C4-2B (cell line): ENCODE measurements around the gene REC8.

Experiments
- ZFX ChIP-seq: fragments of 450-650 bp; IDR thresholded peaks from 2 replicates; pipeline ENCODE4 v1.6.1; 2017
- TF ChIP-seq, protein P1 (sequence below): fragments of 450-650 bp; conservative IDR thresholded peaks from 2 replicates; pipeline ENCODE4 v1.5.1; 2017; ENCODE audit warnings: mild to moderate bottlenecking

DNA sequence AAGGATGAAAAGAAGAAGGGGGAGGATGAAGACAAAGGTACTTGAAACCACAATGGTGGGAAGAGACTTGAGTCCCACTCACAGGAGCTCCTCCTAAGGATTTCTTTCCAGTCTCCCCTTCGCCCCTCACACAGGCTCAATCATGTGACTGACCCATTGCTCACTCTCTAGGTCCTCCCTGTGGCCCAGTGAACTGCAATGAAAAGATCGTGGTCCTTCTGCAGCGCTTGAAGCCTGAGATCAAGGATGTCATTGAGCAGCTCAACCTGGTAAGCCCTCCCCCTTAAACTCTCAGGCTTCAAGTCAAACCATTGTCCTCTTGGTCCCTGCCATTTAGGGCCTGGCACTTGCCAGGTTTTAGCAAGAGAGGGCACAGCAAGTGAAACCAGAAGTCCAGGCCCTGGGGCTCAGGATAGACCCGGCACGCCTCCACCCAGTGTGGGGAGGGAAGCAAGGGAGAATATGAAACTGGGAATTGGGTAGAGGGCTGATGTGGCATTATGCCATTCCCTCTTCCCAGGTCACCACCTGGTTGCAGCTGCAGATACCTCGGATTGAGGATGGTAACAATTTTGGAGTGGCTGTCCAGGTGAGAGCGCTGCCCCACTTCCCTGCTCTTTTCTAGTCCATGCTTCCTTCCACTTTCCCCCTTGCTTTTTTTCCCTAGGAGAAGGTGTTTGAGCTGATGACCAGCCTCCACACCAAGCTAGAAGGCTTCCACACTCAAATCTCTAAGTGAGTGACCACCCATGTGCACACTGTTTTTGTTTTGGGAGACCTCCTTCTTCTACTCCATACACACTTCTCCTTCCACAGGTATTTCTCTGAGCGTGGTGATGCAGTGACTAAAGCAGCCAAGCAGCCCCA is 34.1 kb upstream of the REC8 start:
- TF ChIP-seq, protein P1, sequence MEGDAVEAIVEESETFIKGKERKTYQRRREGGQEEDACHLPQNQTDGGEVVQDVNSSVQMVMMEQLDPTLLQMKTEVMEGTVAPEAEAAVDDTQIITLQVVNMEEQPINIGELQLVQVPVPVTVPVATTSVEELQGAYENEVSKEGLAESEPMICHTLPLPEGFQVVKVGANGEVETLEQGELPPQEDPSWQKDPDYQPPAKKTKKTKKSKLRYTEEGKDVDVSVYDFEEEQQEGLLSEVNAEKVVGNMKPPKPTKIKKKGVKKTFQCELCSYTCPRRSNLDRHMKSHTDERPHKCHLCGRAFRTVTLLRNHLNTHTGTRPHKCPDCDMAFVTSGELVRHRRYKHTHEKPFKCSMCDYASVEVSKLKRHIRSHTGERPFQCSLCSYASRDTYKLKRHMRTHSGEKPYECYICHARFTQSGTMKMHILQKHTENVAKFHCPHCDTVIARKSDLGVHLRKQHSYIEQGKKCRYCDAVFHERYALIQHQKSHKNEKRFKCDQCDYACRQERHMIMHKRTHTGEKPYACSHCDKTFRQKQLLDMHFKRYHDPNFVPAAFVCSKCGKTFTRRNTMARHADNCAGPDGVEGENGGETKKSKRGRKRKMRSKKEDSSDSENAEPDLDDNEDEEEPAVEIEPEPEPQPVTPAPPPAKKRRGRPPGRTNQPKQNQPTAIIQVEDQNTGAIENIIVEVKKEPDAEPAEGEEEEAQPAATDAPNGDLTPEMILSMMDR, result no peak
- no peak for TF ChIP-seq ZFX
